Measurements from ENCODE around the gene EIF3I. TPM values are rescaled to one million over a fixed set of nuclear protein-coding genes. Genes with fewer than 3 reads are reported as not detected.

Gene EIF3I
- polyA plus RNA-seq, 1 donor = 174 TPM

DNA sequence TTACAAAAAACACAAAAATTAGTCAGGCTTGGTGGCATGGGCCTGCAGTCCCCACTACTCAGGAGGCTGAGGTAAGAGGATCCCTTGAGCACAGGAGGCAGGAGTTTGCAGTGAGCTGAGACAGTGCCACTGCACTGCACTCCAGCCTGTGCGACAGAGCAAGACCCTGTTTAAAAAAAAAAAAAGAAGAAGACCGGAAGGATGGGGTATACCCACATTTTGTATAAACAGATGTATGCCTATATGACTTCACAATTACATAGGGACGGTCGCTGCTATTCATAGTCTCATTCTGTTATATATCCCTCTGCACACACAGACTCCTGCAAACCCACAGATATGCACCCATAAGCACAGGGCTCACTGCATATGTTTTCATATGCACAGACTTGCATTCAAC is 41.5 kb downstream of the EIF3I start:
- DNase-seq = no peak

DNA sequence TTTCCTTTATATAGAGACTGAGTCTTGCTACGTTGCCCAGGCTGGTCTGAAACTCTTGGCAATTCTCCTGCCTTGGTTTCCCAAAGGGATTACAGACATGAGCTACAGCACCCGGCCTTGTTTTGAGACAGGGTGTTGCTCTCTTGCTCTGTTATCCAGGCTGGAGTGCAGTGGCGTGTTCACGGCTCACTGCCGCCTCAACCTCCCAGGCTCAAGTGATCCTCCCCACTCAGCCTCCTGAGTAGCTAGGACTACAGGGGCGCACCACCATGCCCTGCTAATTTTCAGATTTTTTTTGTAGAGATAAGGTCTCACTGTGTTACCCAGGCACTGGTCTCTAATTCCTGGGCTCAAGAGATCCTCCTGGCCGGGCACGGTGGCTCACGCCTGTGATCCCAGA is 43.6 kb downstream of the EIF3I start:
- no peak for DNase-seq

DNA sequence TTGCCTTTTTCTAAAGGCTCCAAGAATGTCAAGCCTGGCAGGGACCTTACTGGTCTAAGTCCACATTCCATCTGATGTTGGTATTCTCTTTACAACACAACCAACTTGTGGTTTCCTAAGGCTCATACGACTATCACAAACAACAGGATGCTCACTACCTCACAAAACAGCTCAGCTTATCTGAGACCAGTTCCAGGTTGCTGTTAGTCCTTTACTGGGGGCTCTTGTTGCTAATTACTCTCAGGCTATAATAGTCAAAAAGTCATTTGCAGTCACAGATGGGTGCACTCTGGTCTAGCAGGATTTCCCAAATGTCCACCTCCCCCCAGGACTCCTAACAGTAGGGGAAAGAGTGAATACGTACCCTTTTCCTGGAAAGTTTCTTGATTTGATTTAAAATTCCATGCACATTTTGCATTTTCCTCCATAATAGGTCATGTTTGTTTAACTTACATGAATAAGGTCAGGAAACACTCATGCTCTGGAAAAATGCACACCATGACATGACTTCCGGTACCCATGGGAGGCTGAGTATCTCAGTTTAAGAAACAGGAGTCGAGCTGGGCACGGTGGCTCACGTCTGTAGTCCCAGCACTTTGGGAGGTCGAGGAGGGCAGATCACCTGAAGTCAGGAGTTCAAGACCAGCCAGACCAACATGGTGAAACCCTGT is 44.8 kb downstream of the EIF3I start:
- DNase-seq = no peak

DNA sequence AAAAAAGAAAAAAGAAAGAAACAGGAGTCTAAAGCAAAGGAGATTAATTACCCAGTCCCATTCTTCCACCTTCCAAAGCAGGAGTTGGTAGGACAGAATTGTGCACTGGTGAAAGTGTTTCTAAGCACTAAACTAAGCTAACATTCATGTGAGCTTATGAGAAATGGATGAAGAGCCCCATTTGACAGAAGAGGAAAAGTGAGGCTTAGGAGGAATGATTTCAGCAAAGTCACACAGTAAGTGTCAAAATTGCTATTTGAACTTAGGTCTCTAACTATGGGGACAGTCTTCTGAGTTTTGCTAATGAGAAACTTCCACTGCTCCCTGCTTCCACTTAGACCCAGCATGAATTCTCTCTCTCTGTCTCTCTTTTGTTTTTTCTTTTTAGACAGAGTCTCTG is 47.5 kb downstream of the EIF3I start:
- no peak for DNase-seq

DNA sequence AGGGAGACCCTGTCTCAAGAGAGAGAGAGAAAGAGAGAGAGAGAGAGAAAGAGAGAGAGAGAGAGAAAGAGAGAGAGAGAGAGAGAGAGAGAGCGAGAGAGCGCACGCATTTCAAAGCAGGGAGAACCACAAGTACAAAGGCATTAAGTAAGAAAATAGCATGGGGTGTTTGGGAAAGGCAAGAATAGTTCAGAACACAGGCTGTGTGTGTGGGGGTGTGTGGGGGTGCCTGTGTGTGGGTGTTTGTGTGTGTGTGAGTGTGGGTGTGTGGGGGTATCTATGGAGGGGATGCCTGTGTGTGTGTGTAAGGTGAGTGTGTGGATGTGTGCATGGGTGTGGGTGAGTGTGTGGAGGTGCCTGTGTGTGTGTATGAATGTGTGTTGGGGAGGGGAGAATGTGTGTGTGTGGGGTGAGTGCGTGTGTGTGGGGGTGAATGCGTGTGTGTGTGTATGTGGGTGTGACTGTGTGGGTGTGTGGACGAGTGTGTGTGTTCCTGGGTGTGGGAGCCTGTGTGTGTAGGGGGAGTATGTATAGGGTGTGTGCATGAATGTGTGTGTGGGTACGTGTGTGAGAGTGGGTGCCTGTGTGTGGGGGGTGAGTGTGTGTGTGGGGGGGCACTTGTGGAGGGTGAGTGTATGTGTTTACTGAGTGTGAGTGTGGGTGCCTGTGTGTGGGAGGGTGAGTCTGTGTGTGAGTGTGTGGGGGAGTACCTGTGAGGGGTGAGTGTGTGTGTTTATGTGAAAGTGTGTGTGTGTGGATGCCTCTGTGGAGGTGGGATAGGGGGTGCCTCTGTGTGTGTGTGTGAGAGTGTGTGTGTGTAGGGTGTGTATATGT is 50.6 kb downstream of the EIF3I start:
- DNase-seq = no peak

DNA sequence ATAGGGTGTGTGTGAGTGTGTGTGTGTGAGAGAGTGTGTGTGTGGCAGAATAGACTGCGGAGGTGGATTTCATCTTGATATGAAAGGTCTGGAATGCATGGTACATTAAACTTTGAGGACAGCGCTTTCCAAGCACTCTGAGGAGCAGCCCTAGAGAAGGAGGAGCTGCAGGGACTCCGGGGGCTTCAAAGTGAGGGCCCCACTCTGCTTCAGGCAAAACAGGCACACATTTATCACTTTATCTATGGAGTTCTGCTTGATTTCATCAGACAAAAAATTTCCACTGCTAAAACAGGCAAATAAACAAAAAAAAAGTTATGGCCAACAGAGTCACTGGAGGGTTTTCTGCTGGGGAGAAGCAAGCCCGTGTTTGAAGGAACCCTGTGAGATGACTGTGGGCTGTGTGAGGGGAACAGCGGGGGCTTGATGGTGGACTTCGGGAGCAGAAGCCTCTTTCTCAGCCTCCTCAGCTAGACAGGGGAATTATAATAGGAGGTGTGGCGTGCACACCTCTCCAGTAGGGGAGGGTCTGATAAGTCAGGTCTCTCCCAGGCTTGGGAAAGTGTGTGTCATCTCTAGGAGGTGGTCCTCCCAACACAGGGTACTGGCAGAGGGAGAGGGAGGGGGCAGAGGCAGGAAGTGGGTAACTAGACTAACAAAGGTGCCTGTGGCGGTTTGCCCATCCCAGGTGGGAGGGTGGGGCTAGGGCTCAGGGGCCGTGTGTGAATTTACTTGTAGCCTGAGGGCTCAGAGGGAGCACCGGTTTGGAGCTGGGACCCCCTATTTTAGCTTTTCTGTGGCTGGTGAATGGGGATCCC is 51.4 kb downstream of the EIF3I start:
- DNase-seq = no peak

DNA sequence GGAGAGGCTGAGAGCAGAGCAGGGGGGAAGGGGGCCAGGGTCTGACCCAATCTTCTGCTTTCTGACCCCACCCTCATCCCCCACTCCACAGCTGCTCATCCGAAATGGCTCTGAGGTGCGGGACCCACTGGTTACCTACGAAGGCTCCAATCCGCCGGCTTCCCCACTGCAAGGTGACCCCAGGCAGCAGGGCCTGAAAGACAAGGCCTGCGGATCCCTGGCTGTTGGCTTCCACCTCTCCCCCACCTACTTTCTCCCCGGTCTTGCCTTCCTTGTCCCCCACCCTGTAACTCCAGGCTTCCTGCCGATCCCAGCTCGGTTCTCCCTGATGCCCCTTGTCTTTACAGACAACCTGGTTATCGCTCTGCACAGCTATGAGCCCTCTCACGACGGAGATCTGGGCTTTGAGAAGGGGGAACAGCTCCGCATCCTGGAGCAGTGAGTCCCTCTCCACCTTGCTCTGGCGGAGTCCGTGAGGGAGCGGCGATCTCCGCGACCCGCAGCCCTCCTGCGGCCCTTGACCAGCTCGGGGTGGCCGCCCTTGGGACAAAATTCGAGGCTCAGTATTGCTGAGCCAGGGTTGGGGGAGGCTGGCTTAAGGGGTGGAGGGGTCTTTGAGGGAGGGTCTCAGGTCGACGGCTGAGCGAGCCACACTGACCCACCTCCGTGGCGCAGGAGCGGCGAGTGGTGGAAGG is 52.6 kb downstream of the EIF3I start:
- DNase-seq = no peak

DNA sequence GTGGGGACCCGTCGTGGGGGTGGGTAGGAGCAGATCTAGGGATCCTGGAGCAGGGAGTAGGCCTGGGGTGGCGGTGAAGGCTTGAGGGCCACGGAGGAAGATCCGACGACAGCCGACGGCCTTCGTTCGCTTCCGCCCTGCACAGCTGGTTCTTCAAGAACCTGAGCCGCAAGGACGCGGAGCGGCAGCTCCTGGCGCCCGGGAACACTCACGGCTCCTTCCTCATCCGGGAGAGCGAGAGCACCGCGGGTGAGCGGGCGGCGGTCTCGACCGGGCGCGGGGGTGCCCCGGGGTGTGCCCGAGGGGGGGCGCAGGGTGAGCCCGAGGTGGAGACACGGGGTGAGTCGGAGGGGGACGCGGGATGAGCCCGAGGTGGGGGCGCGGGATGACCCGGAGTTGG is 53.2 kb downstream of the EIF3I start:
- DNase-seq = no peak

DNA sequence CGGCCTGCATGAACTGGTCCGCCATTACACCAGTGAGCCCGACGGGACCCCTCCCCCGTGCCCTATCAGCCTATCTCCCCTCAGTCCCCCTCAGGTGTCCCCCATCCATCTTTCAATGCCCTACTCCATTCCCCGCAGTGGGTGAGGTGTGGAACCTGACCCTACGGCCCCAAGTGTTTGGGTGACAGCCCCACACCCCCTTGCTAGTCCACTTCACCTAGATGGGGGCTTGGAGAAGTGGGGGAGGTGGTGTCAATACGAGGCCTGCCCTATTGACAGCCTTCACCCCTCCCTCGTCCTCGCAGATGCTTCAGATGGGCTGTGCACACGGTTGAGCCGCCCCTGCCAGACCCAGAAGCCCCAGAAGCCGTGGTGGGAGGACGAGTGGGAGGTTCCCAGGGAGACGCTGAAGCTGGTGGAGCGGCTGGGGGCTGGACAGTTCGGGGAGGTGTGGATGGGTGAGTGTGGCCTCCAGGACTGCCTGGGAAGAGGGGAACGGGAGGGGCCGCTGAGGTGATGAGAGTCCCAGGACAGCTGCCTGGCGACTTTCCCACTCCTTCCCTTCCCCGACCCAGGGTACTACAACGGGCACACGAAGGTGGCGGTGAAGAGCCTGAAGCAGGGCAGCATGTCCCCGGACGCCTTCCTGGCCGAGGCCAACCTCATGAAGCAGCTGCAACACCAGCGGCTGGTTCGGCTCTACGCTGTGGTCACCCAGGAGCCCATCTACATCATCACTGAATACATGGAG is 54.0 kb downstream of the EIF3I start:
- DNase-seq = no peak

Other genes with a start within 250 kb of the EIF3I start
- 267 TPM for gene KHDRBS1, start 208.5 kb upstream of the EIF3I start, polyA plus RNA-seq (ENCODE audit: insufficient read length)
- 19.8 TPM for gene TMEM39B, start 149.5 kb upstream of the EIF3I start, polyA plus RNA-seq (ENCODE audit: insufficient read length)
- gene KPNA6, start 114.4 kb upstream of the EIF3I start, polyA plus RNA-seq (ENCODE audit: insufficient read length) = 39.9 TPM
- 50.7 TPM for gene TXLNA, start 42.7 kb upstream of the EIF3I start, polyA plus RNA-seq (ENCODE audit: insufficient read length)
- 21.3 TPM for gene CCDC28B, start 21.8 kb upstream of the EIF3I start, polyA plus RNA-seq (ENCODE audit: insufficient read length)
- 10.2 TPM for gene IQCC, start 16.7 kb upstream of the EIF3I start, polyA plus RNA-seq (ENCODE audit: insufficient read length)
- 1.9 TPM for gene DCDC2B, start 13.3 kb upstream of the EIF3I start, polyA plus RNA-seq (ENCODE audit: insufficient read length)
- gene TMEM234, start 54 bp upstream of the EIF3I start, polyA plus RNA-seq (ENCODE audit: insufficient read length) = 30.7 TPM
- gene FAM167B, start 24.8 kb downstream of the EIF3I start, polyA plus RNA-seq (ENCODE audit: insufficient read length) = 5.8 TPM
- gene LCK, start 28.9 kb downstream of the EIF3I start, polyA plus RNA-seq (ENCODE audit: insufficient read length) = 5.2 TPM
- 216 TPM for gene HDAC1, start 69.7 kb downstream of the EIF3I start, polyA plus RNA-seq (ENCODE audit: insufficient read length)
- 388 TPM for gene MARCKSL1, start 113.8 kb downstream of the EIF3I start, polyA plus RNA-seq (ENCODE audit: insufficient read length)
- 7.8 TPM for gene FAM229A, start 140.1 kb downstream of the EIF3I start, polyA plus RNA-seq (ENCODE audit: insufficient read length)
- gene TSSK3, start 140.1 kb downstream of the EIF3I start, polyA plus RNA-seq (ENCODE audit: insufficient read length) = 7.4 TPM
- 61.7 TPM for gene BSDC1, start 172.0 kb downstream of the EIF3I start, polyA plus RNA-seq (ENCODE audit: insufficient read length)
- gene ZBTB8B, start 242.7 kb downstream of the EIF3I start, polyA plus RNA-seq (ENCODE audit: insufficient read length) = 2.3 TPM